NCI-H2081 treated with DMSO at 0.1 percent for 48 hours (cell line): ENCODE data around the gene KYAT1.
"Not testable (repeated sequence)": the region's sequence is repeated elsewhere in the genome, so short reads cannot be mapped to it uniquely, and the experiment has no call there.

Source experiments
- DNase-seq: peaks from one replicate; lab custom pipeline; 2025; lab: John Stamatoyannopoulos, UW

Gene KYAT1

GRCh38 chr9:128818099-128818838 is 63.5 kb downstream of the KYAT1 start, which contains the start of gene ENDOG:
Gene ENDOG (plus strand): TSS chr9:128818500. CDS start chr9:128818685, 185 bp downstream.
- peak; percentile 87 for DNase-seq

- DNase-seq: no peak
These were observed 70.9 kb downstream of the KYAT1 start for GRCh38 chr9:128810873-128811272.

GRCh38 chr9:128809831-128810230 is 71.9 kb downstream of the KYAT1 start:
- no peak for DNase-seq

GRCh38 chr9:128809036-128809599 is 72.6 kb downstream of the KYAT1 start:
- DNase-seq: no peak

DNA sequence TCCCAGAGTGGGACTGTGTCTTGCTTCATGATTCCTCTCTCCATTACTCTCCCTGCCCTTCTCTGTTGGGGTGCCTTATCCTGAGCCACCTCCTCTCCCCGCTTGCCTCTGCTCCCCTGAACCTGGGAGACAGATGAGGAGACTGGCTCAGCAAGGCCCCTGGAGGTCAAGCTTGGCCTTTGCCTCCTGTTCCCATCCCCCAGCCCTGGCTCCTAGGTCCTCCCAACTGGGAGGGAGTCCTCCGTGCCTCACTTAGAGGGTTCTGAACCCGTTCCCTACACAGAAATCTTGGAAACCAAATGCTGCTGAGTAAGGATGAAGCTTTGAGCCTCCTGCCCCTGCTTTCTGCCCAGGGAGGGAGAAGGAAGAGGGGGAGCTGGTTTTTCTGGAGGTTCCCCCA is 73.2 kb downstream of the KYAT1 start:
- DNase-seq: no peak

GRCh38 chr9:128807827-128808226 is 73.9 kb downstream of the KYAT1 start:
- no peak for DNase-seq

DNA sequence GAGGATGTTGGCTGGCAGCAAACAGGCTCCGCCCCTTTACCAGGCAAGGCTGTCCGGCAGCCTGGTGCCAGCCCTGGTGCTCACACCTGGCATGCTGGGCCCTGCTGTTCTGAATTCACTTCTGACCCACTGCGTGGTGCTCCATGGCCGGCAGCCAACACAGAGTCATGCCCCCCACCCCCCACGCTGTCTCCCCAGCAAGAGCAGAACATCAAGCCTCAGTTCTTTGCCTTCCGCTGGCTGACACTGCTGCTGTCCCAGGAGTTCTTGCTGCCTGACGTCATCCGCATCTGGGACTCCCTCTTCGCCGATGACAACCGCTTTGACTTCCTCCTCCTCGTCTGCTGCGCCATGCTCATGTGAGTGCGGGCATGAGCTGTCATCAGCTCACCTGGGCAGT is 76.1 kb downstream of the KYAT1 start:
- no peak for DNase-seq

DNA sequence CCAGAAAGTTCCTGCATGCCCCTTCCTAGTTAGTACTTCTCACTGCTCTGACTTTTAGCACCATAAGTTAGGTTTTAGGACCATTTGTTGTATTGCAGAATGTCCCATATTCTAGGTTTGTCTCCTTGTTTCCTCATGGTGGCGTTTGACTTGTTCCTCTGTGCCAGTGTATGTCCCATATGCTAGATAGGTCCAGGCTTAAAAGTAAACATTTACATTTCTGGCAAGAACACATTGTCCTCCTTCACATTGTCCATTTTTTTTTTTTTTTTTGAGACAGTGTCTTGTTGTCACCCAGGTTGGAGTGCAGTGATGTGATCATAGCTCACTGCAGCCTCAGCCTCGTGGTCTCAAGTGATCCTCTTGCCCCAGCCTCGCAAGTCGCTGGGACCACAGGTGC is 79.3 kb downstream of the KYAT1 start:
- no peak for DNase-seq

- DNase-seq: no peak
These were observed 81.7 kb downstream of the KYAT1 start for GRCh38 chr9:128800061-128800460.

DNA sequence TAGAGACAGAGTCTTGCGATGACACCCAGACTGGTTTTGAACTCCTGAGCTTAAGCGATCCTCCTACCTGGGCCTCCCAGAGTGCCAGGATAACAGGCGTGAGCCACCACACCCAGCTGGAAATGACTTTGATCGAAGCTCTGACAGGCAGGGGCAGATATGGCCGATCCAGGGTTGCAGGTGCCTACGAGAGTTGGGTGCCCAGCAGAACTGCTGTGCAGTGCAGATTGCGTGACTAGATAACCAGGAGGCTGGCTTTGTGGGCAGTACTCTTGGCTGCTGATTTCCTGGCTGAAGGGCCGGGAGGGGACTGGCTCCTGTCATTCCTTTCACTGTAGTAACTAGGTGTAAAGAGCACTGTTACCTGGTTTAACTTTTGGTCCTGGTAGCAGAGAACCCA is 82.9 kb downstream of the KYAT1 start:
- no peak for DNase-seq

GRCh38 chr9:128794961-128795360 is 86.8 kb downstream of the KYAT1 start:
- not testable (repeated sequence) for DNase-seq

- no peak for DNase-seq
These were observed 88.6 kb downstream of the KYAT1 start for GRCh38 chr9:128792978-128793686.

GRCh38 chr9:128792134-128792533 is 89.6 kb downstream of the KYAT1 start:
- no peak for DNase-seq

GRCh38 chr9:128790536-128790935 is 91.2 kb downstream of the KYAT1 start:
- no peak for DNase-seq

GRCh38 chr9:128788445-128788844 is 93.3 kb downstream of the KYAT1 start:
- no peak for DNase-seq

- no peak for DNase-seq
These were observed 94.1 kb downstream of the KYAT1 start for GRCh38 chr9:128787659-128788058.

DNA sequence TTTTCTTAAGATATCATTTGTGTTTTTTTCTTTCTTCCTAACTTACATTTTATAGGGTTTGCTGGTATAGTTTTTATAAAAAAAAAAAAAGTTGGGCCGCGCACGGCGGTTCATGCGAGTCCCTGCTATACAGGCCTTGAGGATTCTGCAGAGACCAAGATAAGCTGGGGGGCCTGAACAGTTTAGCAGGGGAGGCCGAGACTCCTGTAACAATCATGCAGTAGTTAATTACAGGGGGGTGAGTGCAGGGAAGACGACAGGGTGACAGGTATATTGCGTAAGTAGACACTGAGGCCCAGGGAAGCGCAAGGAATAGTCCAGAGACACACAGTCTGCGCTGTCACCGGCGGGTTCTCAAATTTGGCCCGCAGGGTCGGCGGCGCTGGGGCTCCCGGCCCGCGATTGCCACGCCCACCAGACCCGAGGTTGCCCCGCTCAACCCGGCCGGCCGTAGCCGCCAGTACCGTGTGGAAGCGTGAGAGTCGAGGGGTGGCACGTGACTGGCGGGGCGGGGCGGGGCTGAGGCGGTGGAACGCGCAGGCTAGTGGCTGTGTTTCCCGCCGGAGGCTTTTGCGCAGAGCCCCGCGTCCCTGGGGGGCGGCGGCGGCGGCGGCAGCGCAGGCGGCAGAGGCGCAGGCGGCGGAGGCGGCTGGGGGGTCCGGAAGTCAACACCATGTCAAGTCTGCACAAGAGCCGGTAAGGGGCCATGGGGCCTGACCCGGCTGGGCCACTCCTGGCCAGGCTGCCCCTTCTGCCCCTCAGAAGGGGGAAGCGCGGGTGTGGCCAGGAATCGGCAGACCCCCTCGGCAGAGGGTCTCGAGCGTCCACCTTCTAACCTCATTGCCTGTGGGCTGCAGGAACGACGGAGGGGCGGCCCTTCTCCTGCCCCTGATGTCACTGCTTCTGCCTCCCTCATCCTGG is 94.8 kb downstream of the KYAT1 start, which contains the start of gene TBC1D13:
Gene TBC1D13 (plus strand): TSS at position 573 of the 921 bp plus-strand sequence. CDS start 101 bp downstream, at position 674.
- peak; percentile 3 for DNase-seq

DNA sequence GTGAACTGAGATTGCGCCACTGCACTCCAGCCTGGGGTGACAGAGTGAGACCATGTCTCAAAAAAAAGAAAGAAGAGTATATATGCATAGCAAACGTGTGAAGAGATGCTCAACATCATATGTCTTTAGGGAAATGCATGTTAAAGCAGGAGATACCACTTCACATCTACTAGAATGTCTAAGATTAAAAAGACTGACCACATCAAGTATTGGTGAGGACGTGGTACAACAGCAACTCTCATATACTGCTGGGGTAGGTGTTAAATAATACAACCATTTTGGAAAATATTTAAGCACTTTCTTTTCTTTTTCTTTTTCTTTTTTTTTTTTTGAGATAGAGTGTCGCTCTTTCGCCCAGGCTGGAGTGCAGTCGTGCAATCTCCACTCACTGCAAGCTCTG is 96.3 kb downstream of the KYAT1 start:
- no peak for DNase-seq
